WI38 (cell line): ENCODE results near the gene LYPD5.
"Not testable (repeated sequence)": the region's sequence is repeated elsewhere in the genome, so short reads cannot be mapped to it uniquely, and the experiment has no call there.

Source experiments
- H3K4me3 ChIP-seq: 2 replicates; pipeline ENCODE4 v1.5.1; 2011; ENCODE audit warnings: low read depth, mild to moderate bottlenecking, control low read depth, low read length
- CTCF ChIP-seq: IDR thresholded peaks from 2 replicates; pipeline ENCODE4 v1.5.1; 2012; ENCODE audit warnings: low read depth, mild to moderate bottlenecking, control low read depth, low read length

The LYPD5 gene

GRCh38 chr19:43826787-43827754 is 24.8 kb upstream of the LYPD5 start, which contains the start of gene ZNF283:
TSS of gene ZNF283 (plus strand) at chr19:43827321. CDS start at chr19:43833505, 6,184 bp downstream.
- TF ChIP-seq CTCF = no peak

GRCh38 chr19:43824572-43824971 is 22.3 kb upstream of the LYPD5 start:
- not testable (repeated sequence) for H3K4me3 ChIP-seq

More at GRCh38 chr19:43826787-43827754, 24.8 kb upstream of the LYPD5 start, which contains the start of gene ZNF283:
- peak within 1 kb of the TSS; percentile 73 for H3K4me3 ChIP-seq

- H3K4me3 ChIP-seq = not testable (repeated sequence)
Measured at GRCh38 chr19:43823856-43824255, 21.6 kb upstream of the LYPD5 start.

GRCh38 chr19:43820884-43821215 is 18.6 kb upstream of the LYPD5 start:
- TF ChIP-seq CTCF = no peak
- H3K4me3 ChIP-seq = no peak overlapping the region

GRCh38 chr19:43820098-43820883 is 18.0 kb upstream of the LYPD5 start:
- TF ChIP-seq CTCF = no peak
- H3K4me3 ChIP-seq = 0 out of 2 replicates have a peak overlapping the region, but pooled peaks have one; percentile 3

GRCh38 chr19:43818500-43818899 is 16.3 kb upstream of the LYPD5 start:
- H3K4me3 ChIP-seq = no peak overlapping the region
- no peak for TF ChIP-seq CTCF

- H3K4me3 ChIP-seq = not testable (repeated sequence)
Measured at GRCh38 chr19:43817454-43817853, 15.2 kb upstream of the LYPD5 start.

GRCh38 chr19:43814663-43815352 is 12.6 kb upstream of the LYPD5 start:
- no peak for TF ChIP-seq CTCF
- H3K4me3 ChIP-seq = no peak overlapping the region
